HepG2 (cell line): ENCODE data around the gene NPHP4. TPM values are rescaled to one million over a fixed set of nuclear protein-coding genes. Genes with fewer than 3 reads are reported as not detected.
"Not testable (repeated sequence)": the region's sequence is repeated elsewhere in the genome, so short reads cannot be mapped to it uniquely, and the experiment has no call there.

ENCODE experiments used
- ATAC-seq: fragments of 200-7000 bp; cut with Tn5 transposase; 3 replicates; pipeline ENCODE4 v1.9.1; 2020; ENCODE audit warnings: mild to moderate bottlenecking, moderate library complexity
- BruUV-seq: library from RNA; stranded (reverse); fragments of 400-500 nt; replicated peaks from 2 replicates; lab custom pipeline; 2021; lab: Mats Ljungman, UMichigan
- CTCF ChIA-PET: fragments of 300-600 bp; formaldehyde crosslinking; extraction: SDS; loops from one replicate; lab custom pipeline; 2021; ENCODE audit warnings: low total read pairs, inconsistent platforms, low intra/inter-chr PET ratio; lab: Yijun Ruan, JAX
- POLR2A ChIA-PET: fragments of 350-600 bp; sonication (Branson Sonifier 250); formaldehyde crosslinking; loops from one replicate; lab custom pipeline; 2020; ENCODE audit warnings: antibody characterized with exemption, inconsistent platforms; lab: Yijun Ruan, JAX
- DNase-seq: peaks from one replicate; pipeline ENCODE4 v3.0.0-alpha.2; 2015; ENCODE audit warnings: low spot score
- FAIRE-seq: peaks from 3 replicates; lab custom pipeline; 2011; peaks lifted over from hg19 to GRCh38; lab: Jason Lieb, UNC
- H2AFZ ChIP-seq: one replicate; pipeline ENCODE4 v1.6.1; 2011; ENCODE audit warnings: low read length, inconsistent platforms
- H3K27ac ChIP-seq: fragments of 300-600 bp; 3 replicates; pipeline ENCODE4 v1.8.0; 2011; ENCODE audit warnings: mixed run types, mild to moderate bottlenecking, mixed read lengths, low read length, inconsistent platforms; ENCODE audit not compliant: insufficient read depth; ENCODE audit errors: extremely low read length
- H3K27me3 ChIP-seq, 2 experiments: fragments of 200-600 bp in 1 of 2; 2 replicates in 1 of 2; 3 replicates in 1 of 2; pipeline versions ENCODE4 v1.6.0 to v1.8.0; 2011; ENCODE audit warnings: low read length in 2 of 2, mild to moderate bottlenecking in 2 of 2, moderate library complexity in 2 of 2, inconsistent platforms in 1 of 2; ENCODE audit not compliant: insufficient read depth in 2 of 2, control insufficient read depth in 1 of 2
- H3K36me3 ChIP-seq, 2 experiments: fragments of 200-600 bp in 1 of 2; replicated peaks in 1 of 2; 2 replicates in 1 of 2; 3 replicates in 1 of 2; pipeline versions ENCODE4 v1.5.1 to v1.8.0; 2011; ENCODE audit warnings: low read length in 2 of 2, inconsistent platforms in 1 of 2; ENCODE audit not compliant: insufficient read depth in 2 of 2, control insufficient read depth in 1 of 2
- H3K4me1 ChIP-seq: 2 replicates; pipeline ENCODE4 v1.5.1; 2012; ENCODE audit warnings: low read length, inconsistent platforms; ENCODE audit not compliant: insufficient read depth
- H3K4me2 ChIP-seq: 2 replicates; pipeline ENCODE4 v1.6.0; 2011; ENCODE audit warnings: low read depth, low read length, inconsistent platforms
- H3K4me3 ChIP-seq, 3 experiments: fragments of 200-600 bp in 1 of 3; sonication (generic), shearing (Covaris generic) in 1 of 3; replicated peaks in 1 of 3; 2 replicates each; pipeline ENCODE4 v1.5.1; 2011 to 2016; ENCODE audit warnings: low read length in 3 of 3, inconsistent platforms in 2 of 3, low read depth in 2 of 3, mild to moderate bottlenecking in 2 of 3, control low read depth in 1 of 3, mixed read lengths in 1 of 3; ENCODE audit not compliant: insufficient read depth in 1 of 3
- H3K79me2 ChIP-seq: one replicate; pipeline ENCODE4 v1.6.1; 2011; ENCODE audit warnings: low read length, inconsistent platforms; ENCODE audit not compliant: insufficient read depth
- H3K9ac ChIP-seq: 2 replicates; pipeline ENCODE4 v1.6.0; 2011; ENCODE audit warnings: mild to moderate bottlenecking, low read depth, low read length, inconsistent platforms; ENCODE audit not compliant: insufficient read depth
- H3K9me3 ChIP-seq: 2 replicates; pipeline ENCODE4 v1.5.1; 2012; ENCODE audit warnings: mild to moderate bottlenecking, low read length
- H4K20me1 ChIP-seq: 2 replicates; pipeline ENCODE4 v1.6.0; 2011; ENCODE audit warnings: inconsistent platforms, mild to moderate bottlenecking, low read length, moderate library complexity; ENCODE audit not compliant: insufficient read depth
- DPF2 ChIP-seq: sonication (generic); formaldehyde crosslinking; IDR thresholded peaks from 2 replicates; pipeline ENCODE4 v1.4.0; 2020; ENCODE audit warnings: mild to moderate bottlenecking, low read depth, missing genetic modification reagents, borderline replicate concordance
- HNRNPL ChIP-seq: fragments of 200-400 bp; formaldehyde crosslinking; IDR thresholded peaks from 2 replicates; pipeline ENCODE4 v1.6.1; 2017; ENCODE audit warnings: mild to moderate bottlenecking, low read depth, low read length
- PHB2 ChIP-seq: fragments of 450-650 bp; IDR thresholded peaks from 2 replicates; pipeline ENCODE4 v1.6.1; 2018; ENCODE audit not compliant: partially characterized antibody
- ZSCAN21 ChIP-seq: sonication (generic); formaldehyde crosslinking; IDR thresholded peaks from 2 replicates; pipeline ENCODE4 v1.8.0; 2022; ENCODE audit warnings: mild to moderate bottlenecking, missing genetic modification reagents, moderate library complexity, borderline replicate concordance
- WGBS: methylation state at CpG from one replicate; pipeline ENCODE4 v1.1.6; 2017; ENCODE audit warnings: low lambda C conversion rate; 5-methylcytosine and 5-hydroxymethylcytosine counted together
- in situ Hi-C: cut with HindIII; loops from 2 replicates; pipeline ENCODE4 v1.10.0; 2017; ENCODE audit warnings: low pct_unique_long_range_greater_than_20kb; ENCODE audit not compliant: extremely low pct_ligation_motif_present
- intact Hi-C: fragments of 100-400 bp; cut with micrococcal nuclease; formaldehyde crosslinking; loops from one replicate; pipeline ENCODE4 v1.10.0; 2022; ENCODE audit not compliant: unreplicated experiment
- polyA plus RNA-seq, 8 experiments: library from polyadenylated mRNA; depleted of rRNA in 3 of 8; stranded (reverse) in 7 of 8; unstranded in 1 of 8; fragments of >200 nt; fragmentation: Illumina TruSeq in 4 of 8; extraction: Trizol in 4 of 8; gene quantifications; 2 replicates each; pipeline versions ENCODE4 v1.2.1 to v1.2.3, GENCODE V29; 2011 to 2016; ENCODE audit warnings: low read depth in 4 of 8, missing spikeins in 1 of 8, mixed read lengths in 1 of 8; ENCODE audit not compliant: insufficient read depth in 1 of 8
- total RNA-seq, 5 experiments: library from RNA; depleted of rRNA; stranded (reverse); fragments of >200 nt; fragmentation: Illumina TruSeq; extraction: Trizol; gene quantifications; 2 replicates each; pipeline ENCODE4 v1.2.3, GENCODE V29; 2016; ENCODE audit warnings: low read depth in 1 of 5
- TF ChIP-seq, protein P1 (sequence below): sonication (generic); formaldehyde crosslinking; IDR thresholded peaks from 2 replicates; pipeline ENCODE4 v1.4.0; 2020; ENCODE audit warnings: mild to moderate bottlenecking, missing genetic modification reagents
- TF ChIP-seq, protein P2 (sequence below): sonication (generic); formaldehyde crosslinking; IDR thresholded peaks from 2 replicates; pipeline ENCODE4 v1.5.0; 2020; ENCODE audit warnings: mild to moderate bottlenecking, missing genetic modification reagents

NPHP4 gene
- total and polyA plus RNA-seq, 2 of the 13 experiments (the other 11 are each of a cell fraction or from before 2014, with no cell fraction given), result 4.4 to 6.8 TPM

DNA sequence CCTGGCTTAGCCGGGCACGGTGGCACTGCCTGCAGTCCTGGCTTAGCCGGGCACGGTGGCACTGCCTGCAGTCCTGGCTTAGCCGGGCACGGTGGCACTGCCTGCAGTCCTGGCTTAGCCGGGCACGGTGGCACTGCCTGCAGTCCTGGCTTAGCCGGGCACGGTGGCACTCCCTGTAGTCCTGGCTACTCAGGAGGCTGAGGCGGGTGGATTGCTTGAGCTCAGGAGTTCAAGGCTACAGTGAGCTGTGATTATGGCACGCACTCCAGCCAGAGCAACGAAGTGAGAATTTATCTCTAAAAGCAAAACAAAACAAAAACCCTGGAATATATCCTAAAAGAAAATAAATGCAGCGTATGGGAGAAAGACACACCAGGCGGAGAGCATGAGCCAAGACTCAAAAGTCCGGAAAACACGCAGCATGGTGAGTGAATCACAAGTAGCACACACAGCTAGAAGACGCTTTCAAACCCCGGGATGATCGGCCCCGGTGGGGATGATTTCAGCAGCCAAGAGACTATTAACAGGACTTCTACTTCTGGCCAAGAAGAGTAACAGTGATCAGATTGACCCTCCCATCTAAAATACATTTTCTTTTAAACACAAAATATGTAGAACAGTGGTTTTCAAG is 69.4 kb downstream of the NPHP4 start:
- 0 out of 2 replicates have a peak, but pooled peaks have one; percentile 46 for TF ChIP-seq HNRNPL
- H3K4me3 ChIP-seq, H3K9ac ChIP-seq, BruUV-seq, H3K79me2 ChIP-seq, DNase-seq, H3K27ac ChIP-seq, H3K4me2 ChIP-seq, H3K27me3 ChIP-seq, H2AFZ ChIP-seq, ATAC-seq, POLR2A ChIA-PET, H4K20me1 ChIP-seq, H3K4me1 ChIP-seq, CTCF ChIA-PET, H3K9me3 ChIP-seq, intact Hi-C loops, in situ Hi-C loops, FAIRE-seq: not testable (repeated sequence)
- peaks cover 4 to 20% of the 10 kb centered on the region in 2 experiments; a peak in 4 of 5 replicates for H3K36me3 ChIP-seq
- WGBS, result 98% methylated on average over 11 of the region's 21 CpGs

DNA sequence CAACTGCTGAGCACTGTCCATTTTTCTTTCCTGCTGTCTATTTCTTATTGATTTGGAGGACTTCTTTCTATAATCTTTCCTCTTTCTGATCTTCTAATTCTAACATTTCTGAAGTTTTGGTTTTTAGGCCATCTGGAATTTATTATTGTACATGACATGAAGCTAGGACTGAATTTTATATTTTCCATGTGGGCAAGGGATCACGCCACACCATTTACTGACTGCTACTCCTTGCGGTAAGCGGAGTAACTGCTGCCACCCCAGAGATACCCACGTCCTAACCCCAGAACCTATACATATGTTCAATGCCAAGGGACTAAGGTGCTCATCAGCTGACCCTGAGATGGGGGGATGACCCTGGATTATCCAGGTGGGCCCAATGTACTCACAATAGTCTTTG is 70.6 kb downstream of the NPHP4 start:
- CTCF ChIA-PET, result no interaction called here
- no peak for TF ChIP-seq DPF2 (CRISPR knock-in tag)
- TF ChIP-seq ZSCAN21 (CRISPR knock-in tag), result no peak
- no peak for TF ChIP-seq PHB2
- TF ChIP-seq, protein P1, sequence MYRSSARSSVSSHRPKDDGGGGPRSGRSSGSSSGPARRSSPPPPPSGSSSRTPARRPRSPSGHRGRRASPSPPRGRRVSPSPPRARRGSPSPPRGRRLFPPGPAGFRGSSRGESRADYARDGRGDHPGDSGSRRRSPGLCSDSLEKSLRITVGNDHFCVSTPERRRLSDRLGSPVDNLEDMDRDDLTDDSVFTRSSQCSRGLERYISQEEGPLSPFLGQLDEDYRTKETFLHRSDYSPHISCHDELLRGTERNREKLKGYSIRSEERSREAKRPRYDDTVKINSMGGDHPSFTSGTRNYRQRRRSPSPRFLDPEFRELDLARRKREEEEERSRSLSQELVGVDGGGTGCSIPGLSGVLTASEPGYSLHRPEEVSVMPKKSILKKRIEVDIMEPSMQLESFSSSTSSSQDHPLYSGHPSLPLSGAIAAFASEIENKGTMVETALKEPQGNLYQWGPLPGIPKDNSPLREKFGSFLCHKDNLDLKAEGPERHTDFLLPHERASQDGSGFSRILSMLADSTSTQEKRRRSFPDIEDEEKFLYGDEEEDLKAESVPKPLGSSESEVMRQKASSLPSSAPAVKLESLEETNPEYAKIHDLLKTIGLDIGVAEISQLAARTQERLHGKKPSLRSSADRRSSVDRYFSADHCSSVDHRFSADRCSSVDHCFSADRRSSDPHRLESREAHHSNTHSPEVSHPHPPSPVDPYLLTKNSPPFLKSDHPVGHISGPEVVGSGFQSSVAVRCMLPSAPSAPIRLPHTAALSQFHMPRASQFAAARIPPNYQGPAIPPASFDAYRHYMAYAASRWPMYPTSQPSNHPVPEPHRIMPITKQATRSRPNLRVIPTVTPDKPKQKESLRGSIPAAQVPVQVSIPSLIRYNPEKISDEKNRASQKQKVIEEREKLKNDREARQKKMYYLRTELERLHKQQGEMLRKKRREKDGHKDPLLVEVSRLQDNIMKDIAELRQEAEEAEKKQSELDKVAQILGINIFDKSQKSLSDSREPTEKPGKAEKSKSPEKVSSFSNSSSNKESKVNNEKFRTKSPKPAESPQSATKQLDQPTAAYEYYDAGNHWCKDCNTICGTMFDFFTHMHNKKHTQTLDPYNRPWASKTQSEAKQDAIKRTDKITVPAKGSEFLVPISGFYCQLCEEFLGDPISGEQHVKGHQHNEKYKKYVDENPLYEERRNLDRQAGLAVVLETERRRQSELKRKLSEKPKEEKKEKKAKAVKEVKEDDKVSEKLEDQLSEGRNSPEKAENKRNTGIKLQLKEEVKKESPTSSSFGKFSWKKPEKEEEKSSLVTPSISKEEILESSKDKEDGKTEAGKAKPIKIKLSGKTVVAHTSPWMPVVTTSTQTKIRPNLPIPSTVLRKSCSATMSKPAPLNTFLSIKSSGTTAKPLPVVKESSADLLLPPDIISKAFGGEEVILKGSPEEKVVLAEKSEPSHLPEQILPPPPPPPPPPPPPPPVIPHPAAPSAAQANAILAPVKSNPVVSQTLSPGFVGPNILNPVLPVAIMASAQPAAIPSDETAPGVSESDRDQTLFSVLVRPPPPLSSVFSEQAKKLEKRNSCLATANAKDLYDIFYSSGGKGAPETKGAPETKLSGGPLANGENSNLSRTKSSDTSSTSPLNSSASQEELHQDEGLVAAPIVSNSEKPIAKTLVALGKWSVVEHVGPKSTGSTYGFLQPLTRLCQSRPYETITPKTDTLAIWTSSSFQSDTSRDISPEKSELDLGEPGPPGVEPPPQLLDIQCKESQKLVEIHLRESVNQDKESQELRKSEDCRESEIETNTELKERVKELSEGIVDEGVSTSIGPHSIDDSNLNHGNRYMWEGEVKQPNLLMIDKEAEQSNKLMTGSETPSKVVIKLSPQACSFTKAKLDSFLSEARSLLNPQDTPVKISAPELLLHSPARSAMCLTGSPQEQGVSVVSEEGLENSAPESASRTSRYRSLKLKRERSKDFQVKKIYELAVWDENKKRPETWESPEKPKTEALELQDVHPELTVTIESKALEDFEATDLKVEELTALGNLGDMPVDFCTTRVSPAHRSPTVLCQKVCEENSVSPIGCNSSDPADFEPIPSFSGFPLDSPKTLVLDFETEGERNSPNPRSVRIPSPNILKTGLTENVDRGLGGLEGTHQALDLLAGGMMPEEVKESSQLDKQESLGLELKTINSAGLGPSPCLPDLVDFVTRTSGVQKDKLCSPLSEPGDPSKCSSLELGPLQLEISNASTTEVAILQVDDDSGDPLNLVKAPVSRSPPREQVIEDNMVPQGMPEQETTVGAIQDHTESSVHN (CRISPR knock-in tag), result no peak
- TF ChIP-seq, protein P2, sequence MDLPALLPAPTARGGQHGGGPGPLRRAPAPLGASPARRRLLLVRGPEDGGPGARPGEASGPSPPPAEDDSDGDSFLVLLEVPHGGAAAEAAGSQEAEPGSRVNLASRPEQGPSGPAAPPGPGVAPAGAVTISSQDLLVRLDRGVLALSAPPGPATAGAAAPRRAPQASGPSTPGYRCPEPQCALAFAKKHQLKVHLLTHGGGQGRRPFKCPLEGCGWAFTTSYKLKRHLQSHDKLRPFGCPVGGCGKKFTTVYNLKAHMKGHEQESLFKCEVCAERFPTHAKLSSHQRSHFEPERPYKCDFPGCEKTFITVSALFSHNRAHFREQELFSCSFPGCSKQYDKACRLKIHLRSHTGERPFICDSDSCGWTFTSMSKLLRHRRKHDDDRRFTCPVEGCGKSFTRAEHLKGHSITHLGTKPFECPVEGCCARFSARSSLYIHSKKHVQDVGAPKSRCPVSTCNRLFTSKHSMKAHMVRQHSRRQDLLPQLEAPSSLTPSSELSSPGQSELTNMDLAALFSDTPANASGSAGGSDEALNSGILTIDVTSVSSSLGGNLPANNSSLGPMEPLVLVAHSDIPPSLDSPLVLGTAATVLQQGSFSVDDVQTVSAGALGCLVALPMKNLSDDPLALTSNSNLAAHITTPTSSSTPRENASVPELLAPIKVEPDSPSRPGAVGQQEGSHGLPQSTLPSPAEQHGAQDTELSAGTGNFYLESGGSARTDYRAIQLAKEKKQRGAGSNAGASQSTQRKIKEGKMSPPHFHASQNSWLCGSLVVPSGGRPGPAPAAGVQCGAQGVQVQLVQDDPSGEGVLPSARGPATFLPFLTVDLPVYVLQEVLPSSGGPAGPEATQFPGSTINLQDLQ (CRISPR knock-in tag), result no peak

More for the DNA sequence above, 70.6 kb downstream of the NPHP4 start:
- H3K27ac ChIP-seq, result no peak overlapping the region
- no peak overlapping the region for H3K4me2 ChIP-seq
- WGBS, result 100% methylated on average over 4 of the region's 4 CpGs
- no peak for DNase-seq
- no peaks in the 10 kb centered on the region for H4K20me1 ChIP-seq
- in situ Hi-C loops (no loop called here), intact Hi-C loops (no loop called here)
- peaks cover 4% of the 10 kb centered on the region for H3K4me1 ChIP-seq
- no peaks in the 10 kb centered on the region for H3K9me3 ChIP-seq
- H3K27me3 ChIP-seq, result no peaks in the 10 kb centered on the region
- peaks cover 2 to 11% of the 10 kb centered on the region in 2 experiments; a peak in 4 of 5 replicates for H3K36me3 ChIP-seq
- no peak overlapping the region for H3K9ac ChIP-seq
- FAIRE-seq, result no peak
- no peak overlapping the region for H2AFZ ChIP-seq
- ATAC-seq, result no peak
- BruUV-seq, result no TSS peak
- POLR2A ChIA-PET, result no interaction called here
- H3K4me3 ChIP-seq, result no peak overlapping the region
- no peaks in the 10 kb centered on the region for H3K79me2 ChIP-seq
